Liver (tissue), 5 donors: ENCODE results near the gene CC2D2A. TPM values are rescaled to one million over a fixed set of nuclear protein-coding genes. Genes with fewer than 3 reads are reported as not detected.

Experiments
- polyA plus RNA-seq, 2 donors: library from polyadenylated mRNA; stranded (reverse) in 1 of 2; unstranded in 1 of 2; fragments of 200-250 nt in 1 of 2; fragments of >200 nt in 1 of 2; fragmentation: Nextera tagmentation in 1 of 2; extraction: Ambion mirVana in 1 of 2; gene quantifications; one replicate each; pipeline versions ENCODE4 v1.2.1 to v1.2.3, GENCODE V29; 2013 to 2015
- small RNA-seq: library from RNA; depleted of rRNA; stranded (forward); fragments of <200 nt; gene quantifications from one replicate; pipeline ENCODE3, GENCODE V24; 2014
- total RNA-seq, 2 donors: library from RNA; depleted of rRNA; stranded (reverse); fragments of >200 nt; gene quantifications; one replicate each; pipeline ENCODE4 v1.2.3, GENCODE V29; 2014
- donor health status: healthy.
- donor health status: healthy.
- donor health status: healthy.

The CC2D2A gene
- total and polyA plus RNA-seq, 4 donors, result 2.3 to 3.8 (median 2.9) TPM

Small RNA genes lying within 50 kb of the gene (small RNA-seq; reads per million reads assigned to genes)
- not detected for gene AC007016.1

Other genes starting within 250 kb of the CC2D2A start
- under 1 TPM; 0.33 to 0.51 TPM for gene C1QTNF7, start 41.8 kb upstream of the CC2D2A start, total RNA-seq
- gene C1QTNF7, start 41.8 kb upstream of the CC2D2A start, polyA plus RNA-seq, result under 1 TPM; 0.43 to 0.55 TPM
- 10 to 100 TPM; 42.6 to 79.7 TPM for gene FBXL5, start 185.5 kb downstream of the CC2D2A start, total RNA-seq
- gene FBXL5, start 185.5 kb downstream of the CC2D2A start, polyA plus RNA-seq, result 10 to 100 TPM; 24.5 to 26.4 TPM
- gene FAM200B, start 211.9 kb downstream of the CC2D2A start, total RNA-seq, result 10 to 100 TPM; 11.8 to 17.0 TPM
- gene FAM200B, start 211.9 kb downstream of the CC2D2A start, polyA plus RNA-seq, result 10 to 100 TPM; 16.8 to 45.7 TPM
- 10 to 100 TPM in 1 of 2 donors, 1 to 10 TPM in 1; 7.7 to 12.1 TPM for gene BST1, start 233.2 kb downstream of the CC2D2A start, total RNA-seq
- 10 to 100 TPM in 1 of 2 donors, 1 to 10 TPM in 1; 3.7 to 13.2 TPM for gene BST1, start 233.2 kb downstream of the CC2D2A start, polyA plus RNA-seq